CD4-positive, alpha-beta T cell (primary cell): ENCODE data around the gene LINGO1. TPM values are rescaled to one million over a fixed set of nuclear protein-coding genes. Genes with fewer than 3 reads are reported as not detected.

Experiments
- ATAC-seq: fragments of 200-7000 bp; cut with Tn5 transposase; one replicate; pipeline ENCODE4 v1.10.0; 2022; ENCODE audit warnings: mild to moderate bottlenecking; ENCODE audit not compliant: poor library complexity
- CTCF ChIA-PET: fragments of 350-600 bp; sonication (Branson Sonifier 250); formaldehyde crosslinking; loops from one replicate; lab custom pipeline; 2021; ENCODE audit warnings: antibody characterized with exemption, inconsistent platforms; lab: Charles Lee
- POLR2A ChIA-PET: fragments of 350-600 bp; sonication (Branson Sonifier 250); formaldehyde crosslinking; loops from one replicate; lab custom pipeline; 2021; ENCODE audit warnings: antibody characterized with exemption, inconsistent platforms; lab: Charles Lee
- DNase-seq, 14 experiments: peaks; one replicate each; pipeline ENCODE4 v3.0.0-alpha.2; 2013 to 2020; ENCODE audit warnings: mixed read lengths in 2 of 14
- H3K27ac ChIP-seq, 2 donors: one replicate each; pipeline versions ENCODE4 v1.5.1 to v1.7.0; 2013; ENCODE audit warnings: low read length in 2 of 2, low read depth in 1 of 2, mild to moderate bottlenecking in 1 of 2
- H3K27me3 ChIP-seq, 2 experiments: 1 replicate in 1 of 2; 2 replicates in 1 of 2; pipeline versions ENCODE4 v1.6.1 to v1.7.0; 2013; ENCODE audit warnings: low read length in 2 of 2, control low read depth in 1 of 2, mild to moderate bottlenecking in 1 of 2, moderate library complexity in 1 of 2; ENCODE audit not compliant: insufficient read depth in 2 of 2, control insufficient read depth in 1 of 2
- H3K36me3 ChIP-seq: one replicate; pipeline ENCODE4 v1.6.1; 2013; ENCODE audit warnings: low read length, control low read depth; ENCODE audit not compliant: insufficient read depth
- H3K4me1 ChIP-seq: one replicate; pipeline ENCODE4 v1.6.1; 2013; ENCODE audit warnings: low read length, control low read depth; ENCODE audit not compliant: insufficient read depth
- H3K4me3 ChIP-seq: one replicate; pipeline ENCODE4 v1.5.1; 2013; ENCODE audit warnings: mild to moderate bottlenecking, low read length, moderate library complexity
- H3K9me3 ChIP-seq, 2 experiments: 1 replicate in 1 of 2; 2 replicates in 1 of 2; pipeline versions ENCODE4 v1.6.1 to v1.7.0; 2013; ENCODE audit warnings: low read length in 2 of 2, mild to moderate bottlenecking in 2 of 2, control low read depth in 1 of 2, moderate library complexity in 1 of 2; ENCODE audit not compliant: control insufficient read depth in 1 of 2, insufficient read depth in 1 of 2
- H3K27ac Mint-ChIP-seq: one replicate; pipeline ENCODE4 v1.8.0; 2020; ENCODE audit warnings: mixed read lengths
- H3K27me3 Mint-ChIP-seq: one replicate; pipeline ENCODE4 v1.8.0; 2021; ENCODE audit warnings: mixed read lengths
- H3K36me3 Mint-ChIP-seq: one replicate; pipeline ENCODE4 v1.8.0; 2021; ENCODE audit warnings: low read depth, mixed read lengths
- H3K4me1 Mint-ChIP-seq: one replicate; pipeline ENCODE4 v1.8.0; 2021; ENCODE audit warnings: low read depth, mixed read lengths
- H3K4me3 Mint-ChIP-seq: one replicate; pipeline ENCODE4 v1.8.0; 2020; ENCODE audit warnings: mild to moderate bottlenecking, mixed read lengths
- H3K9me3 Mint-ChIP-seq: one replicate; pipeline ENCODE4 v1.8.0; 2020; ENCODE audit warnings: mixed read lengths
- CTCF ChIP-seq: fragments of 200-600 bp; IDR thresholded peaks from one replicate; pipeline ENCODE4 v1.8.0; 2022; ENCODE audit warnings: antibody characterized with exemption, mild to moderate bottlenecking
- intact Hi-C, 2 experiments: fragments of 100-400 bp; cut with DNase I in 1 of 2; cut with micrococcal nuclease in 1 of 2; formaldehyde crosslinking; loops; one replicate each; pipeline versions ENCODE4 v1.15.1 to v1.9.0; 2023 to 2025; cut with DNase I, micrococcal nuclease
- total RNA-seq, 174 experiments: library from RNA in 2 of 174; stranded (reverse) in 2 of 174; gene quantifications; one replicate each; pipeline ENCODE4 v1.2.3 and lab custom pipeline; 2021 to 2026

LINGO1 gene
- total RNA-seq, 2 experiments from 2014 or later, result not detected

DNA sequence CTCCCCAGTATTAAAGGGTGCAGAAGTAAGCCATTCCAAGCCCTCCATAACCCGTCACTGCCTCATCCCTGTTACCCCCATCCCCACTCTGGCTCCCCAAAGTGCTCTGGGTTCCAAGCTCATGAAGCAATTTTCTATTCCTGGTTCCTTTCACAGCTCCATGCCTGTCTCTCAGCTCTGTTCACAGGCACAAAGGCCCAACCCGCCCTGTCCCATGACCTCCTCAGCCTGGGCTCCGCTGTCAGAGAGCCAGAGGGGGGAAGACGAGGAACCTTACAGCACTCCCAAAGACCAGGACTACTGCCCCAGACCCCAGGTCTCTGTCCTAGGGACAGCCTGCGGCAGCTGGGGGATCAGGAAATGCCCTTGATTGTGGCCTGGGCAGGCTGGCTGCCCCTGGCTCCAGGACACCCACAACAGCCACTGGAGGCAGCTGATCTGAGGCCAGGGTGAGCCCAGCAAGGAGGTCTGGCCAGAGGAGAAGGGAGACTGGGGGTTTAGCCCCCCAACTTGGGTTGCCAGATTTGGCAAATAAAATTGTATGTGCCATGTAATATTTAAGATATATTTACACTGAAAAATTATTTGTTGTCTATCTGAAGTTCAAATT is 43.2 kb upstream of the LINGO1 start:
- Histone ChIP-seq H3K36me3 (no peaks in the 10 kb centered on the region), H3K4me1 (no peaks in the 10 kb centered on the region), H3K27ac (no peak overlapping the region), H3K9me3 (peaks cover 0 to 6% of the 10 kb centered on the region in 2 experiments), H3K4me3 (no peak overlapping the region), H3K27me3 (peaks cover 0 to 15% of the 10 kb centered on the region in 2 experiments)
- intact Hi-C loops, result no loop called here
- Mint-ChIP-seq H3K9me3 (no peaks in the 10 kb centered on the region), H3K27me3 (peaks cover 24% of the 10 kb centered on the region), H3K27ac (no peak overlapping the region), H3K36me3 (no peaks in the 10 kb centered on the region), H3K4me3 (no peak overlapping the region), H3K4me1 (no peaks in the 10 kb centered on the region)
- no peak for TF ChIP-seq CTCF
- DNase-seq (no peak), ATAC-seq (no peak)
- POLR2A ChIA-PET, result no interaction called here
- CTCF ChIA-PET, result no interaction called here

GRCh38 chr15:77674327-77674726 is 41.6 kb upstream of the LINGO1 start:
- no peaks in the 10 kb centered on the region for H3K36me3 ChIP-seq
- no peak overlapping the region for H3K27ac ChIP-seq
- no peak overlapping the region for H3K4me3 ChIP-seq
- Mint-ChIP-seq H3K4me3 (no peak overlapping the region), H3K36me3 (no peaks in the 10 kb centered on the region), H3K27ac (no peak overlapping the region), H3K9me3 (no peaks in the 10 kb centered on the region), H3K27me3 (peaks cover 26% of the 10 kb centered on the region), H3K4me1 (no peaks in the 10 kb centered on the region)
- ChIA-PET POLR2A (no interaction called here), CTCF (no interaction called here)
- no peak for ATAC-seq
- H3K4me1 ChIP-seq, result no peaks in the 10 kb centered on the region
- peaks cover 0 to 6% of the 10 kb centered on the region in 2 experiments for H3K9me3 ChIP-seq
- intact Hi-C loops, result no loop called here
- DNase-seq, result no peak
- no peak for TF ChIP-seq CTCF
- H3K27me3 ChIP-seq, result peaks cover 0 to 14% of the 10 kb centered on the region in 2 experiments

DNA sequence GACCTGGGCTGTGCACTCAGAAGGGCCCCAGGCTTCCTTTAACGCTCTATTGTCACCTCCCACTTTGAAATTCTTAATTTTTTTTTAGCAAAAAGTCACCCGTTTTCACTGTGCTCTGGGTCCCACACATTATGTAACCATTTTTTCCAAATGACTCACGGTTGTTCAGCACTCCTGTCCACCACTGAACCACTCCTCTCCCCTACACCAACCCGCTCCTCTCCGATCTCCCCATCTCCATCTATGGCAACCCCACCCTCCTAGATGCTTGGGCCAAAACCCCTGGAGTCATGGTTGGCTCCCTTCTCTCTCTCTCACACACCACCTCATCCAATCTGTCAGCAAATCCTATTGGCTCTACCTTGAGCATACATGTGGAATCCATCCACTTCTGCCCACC is 41.2 kb upstream of the LINGO1 start:
- H3K27me3 Mint-ChIP-seq, result peaks cover 26% of the 10 kb centered on the region
- no peak overlapping the region for H3K27ac ChIP-seq
- intact Hi-C loops, result no loop called here
- DNase-seq (no peak), ATAC-seq (no peak)
- H3K4me1 Mint-ChIP-seq, result no peaks in the 10 kb centered on the region
- no peak overlapping the region for H3K4me3 ChIP-seq
- no peak for TF ChIP-seq CTCF
- H3K4me3 Mint-ChIP-seq, result no peak overlapping the region
- ChIA-PET POLR2A (no interaction called here), CTCF (no interaction called here)
- H3K36me3 Mint-ChIP-seq, result no peaks in the 10 kb centered on the region
- H3K27me3 ChIP-seq, result peaks cover 0 to 14% of the 10 kb centered on the region in 2 experiments
- peaks cover 0 to 6% of the 10 kb centered on the region in 2 experiments for H3K9me3 ChIP-seq
- no peaks in the 10 kb centered on the region for H3K36me3 ChIP-seq
- H3K4me1 ChIP-seq, result no peaks in the 10 kb centered on the region
- no peak overlapping the region for H3K27ac Mint-ChIP-seq
- no peaks in the 10 kb centered on the region for H3K9me3 Mint-ChIP-seq
